ENCODE results near the gene VTI1A.

DNA sequence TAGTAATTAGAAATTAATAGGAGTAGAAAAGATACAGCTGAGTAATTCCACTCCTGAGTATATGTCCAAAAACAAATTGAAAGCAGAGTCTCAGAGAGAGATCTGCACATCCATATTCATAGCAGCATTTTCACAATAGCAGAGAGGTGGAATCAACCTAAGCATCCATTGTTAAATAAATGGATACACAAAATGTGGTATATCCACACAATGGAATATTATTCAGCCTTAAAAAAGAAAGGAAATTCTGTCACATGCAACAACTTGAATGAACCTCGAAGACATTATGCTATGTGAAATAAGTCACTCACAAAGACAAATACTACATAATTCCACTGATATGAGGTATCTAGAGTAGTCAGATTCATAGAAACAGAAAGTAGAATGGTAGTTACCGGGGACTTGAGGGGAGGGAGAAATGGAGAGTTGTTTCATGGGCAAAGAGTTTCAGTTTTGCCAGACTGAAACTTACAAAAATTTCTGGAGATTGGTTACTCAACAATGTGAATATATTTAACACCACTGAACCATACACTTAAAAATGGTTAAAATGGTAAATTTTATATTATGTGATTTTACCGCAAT is 18.4 kb downstream of the VTI1A start:
- TF ChIP-seq CTCF (conservative IDR thresholded peaks at IDR 0.05 in 1 of 2, IDR thresholded peaks at IDR 0.05 in 1 of 2; ENCODE audit: extremely low read depth in 1 of 2, insufficient read depth in 1 of 2, low read depth in 1 of 2, low read length in 2 of 2) (no peak), EZH2 (IDR thresholded peaks at IDR 0.05; ENCODE audit: borderline replicate concordance, low read length) (no peak)
